NB4 (cell line): Measurements from ENCODE around the gene SOCS1.

Experiments
- MAX ChIP-seq: IDR thresholded peaks from 2 replicates; pipeline ENCODE4 v1.6.1; 2011; ENCODE audit warnings: low read depth, low read length
- MYC ChIP-seq: IDR thresholded peaks from 2 replicates; pipeline ENCODE4 v1.6.1; 2011; ENCODE audit warnings: low read depth, low read length
- POLR2A ChIP-seq: IDR thresholded peaks from 2 replicates; pipeline ENCODE4 v1.6.1; 2011; ENCODE audit warnings: mild to moderate bottlenecking; ENCODE audit not compliant: insufficient read length; ENCODE audit errors: extremely low read depth
- TF ChIP-seq, protein P1 (sequence below): IDR thresholded peaks from one replicate; pipeline ENCODE4 v1.5.1; 2012; ENCODE audit warnings: low read depth, low read length

- TF ChIP-seq, protein P1, sequence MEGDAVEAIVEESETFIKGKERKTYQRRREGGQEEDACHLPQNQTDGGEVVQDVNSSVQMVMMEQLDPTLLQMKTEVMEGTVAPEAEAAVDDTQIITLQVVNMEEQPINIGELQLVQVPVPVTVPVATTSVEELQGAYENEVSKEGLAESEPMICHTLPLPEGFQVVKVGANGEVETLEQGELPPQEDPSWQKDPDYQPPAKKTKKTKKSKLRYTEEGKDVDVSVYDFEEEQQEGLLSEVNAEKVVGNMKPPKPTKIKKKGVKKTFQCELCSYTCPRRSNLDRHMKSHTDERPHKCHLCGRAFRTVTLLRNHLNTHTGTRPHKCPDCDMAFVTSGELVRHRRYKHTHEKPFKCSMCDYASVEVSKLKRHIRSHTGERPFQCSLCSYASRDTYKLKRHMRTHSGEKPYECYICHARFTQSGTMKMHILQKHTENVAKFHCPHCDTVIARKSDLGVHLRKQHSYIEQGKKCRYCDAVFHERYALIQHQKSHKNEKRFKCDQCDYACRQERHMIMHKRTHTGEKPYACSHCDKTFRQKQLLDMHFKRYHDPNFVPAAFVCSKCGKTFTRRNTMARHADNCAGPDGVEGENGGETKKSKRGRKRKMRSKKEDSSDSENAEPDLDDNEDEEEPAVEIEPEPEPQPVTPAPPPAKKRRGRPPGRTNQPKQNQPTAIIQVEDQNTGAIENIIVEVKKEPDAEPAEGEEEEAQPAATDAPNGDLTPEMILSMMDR, result no peak
- no peak for TF ChIP-seq POLR2A
- TF ChIP-seq MAX, result no peak
- TF ChIP-seq MYC, result no peak
Measured at GRCh38 chr16:11210260-11210659, 45.7 kb downstream of the SOCS1 start.
